ENCODE data around the gene NMS.

DNA sequence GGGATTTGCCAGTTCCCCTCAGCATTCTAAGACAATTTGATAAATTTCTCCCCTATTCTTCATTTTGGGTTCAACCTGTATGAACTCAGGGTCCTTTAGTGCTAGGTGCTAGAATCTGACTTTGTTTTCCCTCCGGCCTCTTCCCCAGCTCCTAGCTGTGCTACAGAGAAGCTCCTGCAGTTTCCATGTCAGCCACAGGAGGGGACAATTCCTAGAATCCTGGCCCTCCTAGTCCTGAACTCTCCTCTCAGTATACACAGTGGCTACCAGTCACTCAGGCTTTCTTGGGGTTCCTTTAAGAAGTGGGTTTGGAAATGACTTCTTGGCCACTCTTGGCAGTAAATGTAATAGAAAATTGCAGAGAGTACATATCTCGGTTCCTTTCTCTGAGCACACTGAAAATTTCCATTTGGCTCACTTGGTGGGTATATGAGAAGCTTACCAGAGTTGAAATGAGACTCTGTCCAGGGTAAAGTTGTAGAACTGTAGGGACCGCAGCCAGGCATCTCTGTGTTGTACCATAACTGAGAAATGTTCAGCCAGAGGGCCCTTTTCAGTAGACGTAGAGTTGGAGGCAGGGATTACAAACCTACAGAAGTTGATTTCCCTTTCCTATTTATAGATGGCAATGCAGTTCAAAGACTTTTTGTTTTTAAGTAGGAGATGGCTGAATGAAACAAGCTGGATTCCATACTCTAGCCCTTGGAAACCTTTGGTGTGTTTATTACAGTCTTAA, 47.8 kb upstream of the NMS start:
- TF ChIP-seq TAF1 (IDR thresholded peaks at IDR 0.05; ENCODE audit: low read depth, low read length) (no peak), CREB1 (IDR thresholded peaks at IDR 0.05) (no peak), NANOG (IDR thresholded peaks at IDR 0.05; ENCODE audit: insufficient read depth, low read depth, low read length, poor library complexity, severe bottlenecking) (no peak), RFX5 (IDR thresholded peaks at IDR 0.05; ENCODE audit: borderline replicate concordance, low read depth, low read length) (no peak), CHD2 (IDR thresholded peaks at IDR 0.05; ENCODE audit: low read length) (no peak), SP4 (IDR thresholded peaks at IDR 0.05; ENCODE audit: low read length) (no peak), POLR2A (IDR thresholded peaks at IDR 0.05; ENCODE audit: control extremely low read depth in 1 of 2, low read depth in 2 of 2, low read length in 2 of 2) (no peak), EP300 (IDR thresholded peaks at IDR 0.05; ENCODE audit: borderline replicate concordance in 1 of 2, low read depth in 2 of 2, low read length in 2 of 2) (no peak), SIN3A (conservative IDR thresholded peaks at IDR 0.05 in 1 of 2, IDR thresholded peaks at IDR 0.05 in 1 of 2; ENCODE audit: low read depth in 1 of 2, low read length in 2 of 2) (no peak), EGR1 (IDR thresholded peaks at IDR 0.05; ENCODE audit: borderline replicate concordance, low read depth, low read length) (no peak), PHF8 (conservative IDR thresholded peaks at IDR 0.05; ENCODE audit: low read depth, low read length) (no peak)
- TF ChIP-seq, protein P1, sequence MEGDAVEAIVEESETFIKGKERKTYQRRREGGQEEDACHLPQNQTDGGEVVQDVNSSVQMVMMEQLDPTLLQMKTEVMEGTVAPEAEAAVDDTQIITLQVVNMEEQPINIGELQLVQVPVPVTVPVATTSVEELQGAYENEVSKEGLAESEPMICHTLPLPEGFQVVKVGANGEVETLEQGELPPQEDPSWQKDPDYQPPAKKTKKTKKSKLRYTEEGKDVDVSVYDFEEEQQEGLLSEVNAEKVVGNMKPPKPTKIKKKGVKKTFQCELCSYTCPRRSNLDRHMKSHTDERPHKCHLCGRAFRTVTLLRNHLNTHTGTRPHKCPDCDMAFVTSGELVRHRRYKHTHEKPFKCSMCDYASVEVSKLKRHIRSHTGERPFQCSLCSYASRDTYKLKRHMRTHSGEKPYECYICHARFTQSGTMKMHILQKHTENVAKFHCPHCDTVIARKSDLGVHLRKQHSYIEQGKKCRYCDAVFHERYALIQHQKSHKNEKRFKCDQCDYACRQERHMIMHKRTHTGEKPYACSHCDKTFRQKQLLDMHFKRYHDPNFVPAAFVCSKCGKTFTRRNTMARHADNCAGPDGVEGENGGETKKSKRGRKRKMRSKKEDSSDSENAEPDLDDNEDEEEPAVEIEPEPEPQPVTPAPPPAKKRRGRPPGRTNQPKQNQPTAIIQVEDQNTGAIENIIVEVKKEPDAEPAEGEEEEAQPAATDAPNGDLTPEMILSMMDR (IDR thresholded peaks at IDR 0.05; ENCODE audit: control extremely low read depth in 1 of 3, insufficient read depth in 1 of 3, low read depth in 1 of 3, low read length in 3 of 3), result peak; percentile 54 to 76 (median 76)
- TF ChIP-seq, protein P2, sequence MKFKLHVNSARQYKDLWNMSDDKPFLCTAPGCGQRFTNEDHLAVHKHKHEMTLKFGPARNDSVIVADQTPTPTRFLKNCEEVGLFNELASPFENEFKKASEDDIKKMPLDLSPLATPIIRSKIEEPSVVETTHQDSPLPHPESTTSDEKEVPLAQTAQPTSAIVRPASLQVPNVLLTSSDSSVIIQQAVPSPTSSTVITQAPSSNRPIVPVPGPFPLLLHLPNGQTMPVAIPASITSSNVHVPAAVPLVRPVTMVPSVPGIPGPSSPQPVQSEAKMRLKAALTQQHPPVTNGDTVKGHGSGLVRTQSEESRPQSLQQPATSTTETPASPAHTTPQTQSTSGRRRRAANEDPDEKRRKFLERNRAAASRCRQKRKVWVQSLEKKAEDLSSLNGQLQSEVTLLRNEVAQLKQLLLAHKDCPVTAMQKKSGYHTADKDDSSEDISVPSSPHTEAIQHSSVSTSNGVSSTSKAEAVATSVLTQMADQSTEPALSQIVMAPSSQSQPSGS (IDR thresholded peaks at IDR 0.05; ENCODE audit: low read length), result no peak
- TF ChIP-seq, protein P3, sequence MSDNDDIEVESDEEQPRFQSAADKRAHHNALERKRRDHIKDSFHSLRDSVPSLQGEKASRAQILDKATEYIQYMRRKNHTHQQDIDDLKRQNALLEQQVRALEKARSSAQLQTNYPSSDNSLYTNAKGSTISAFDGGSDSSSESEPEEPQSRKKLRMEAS (IDR thresholded peaks at IDR 0.05), result no peak

Data from H1 (cell line).